Loucy (cell line): ENCODE results near the gene TMEM129.

ENCODE experiments used
- H2AFZ ChIP-seq: fragments of 200-600 bp; sonication (generic); 2 replicates; pipeline ENCODE4 v1.6.0; 2016; ENCODE audit warnings: antibody characterized with exemption, mild to moderate bottlenecking, low read length, moderate library complexity
- H3F3A ChIP-seq: fragments of 200-600 bp; 2 replicates; pipeline ENCODE4 v1.6.0; 2016; ENCODE audit warnings: antibody characterized with exemption, low read depth, mild to moderate bottlenecking
- H3K27me3 ChIP-seq: fragments of 200-600 bp; sonication (generic); 2 replicates; pipeline ENCODE4 v1.6.1; 2014; ENCODE audit warnings: low read length, mild to moderate bottlenecking; ENCODE audit not compliant: insufficient read depth, poor library complexity, severe bottlenecking
- H3K36me3 ChIP-seq: fragments of 200-600 bp; sonication (generic); 2 replicates; pipeline ENCODE4 v1.6.1; 2016; ENCODE audit warnings: low read length; ENCODE audit not compliant: insufficient read depth
- H3K4me1 ChIP-seq: fragments of 200-600 bp; sonication (generic); 2 replicates; pipeline ENCODE4 v1.5.1; 2014; ENCODE audit warnings: low read length, mild to moderate bottlenecking; ENCODE audit not compliant: insufficient read depth, poor library complexity, severe bottlenecking
- H3K4me2 ChIP-seq: fragments of 200-600 bp; sonication (generic); 2 replicates; pipeline ENCODE4 v1.6.0; 2014; ENCODE audit warnings: antibody characterized with exemption, low read length, low read depth, mild to moderate bottlenecking; ENCODE audit not compliant: poor library complexity, severe bottlenecking
- H3K4me3 ChIP-seq: fragments of 200-600 bp; sonication (generic); 2 replicates; pipeline ENCODE4 v1.5.1; 2014; ENCODE audit warnings: low read length, mild to moderate bottlenecking, mixed read lengths; ENCODE audit not compliant: poor library complexity, severe bottlenecking
- H3K79me2 ChIP-seq: fragments of 200-600 bp; sonication (generic); 2 replicates; pipeline ENCODE4 v1.6.1; 2014; ENCODE audit warnings: low read length; ENCODE audit not compliant: insufficient read depth
- H3K9ac ChIP-seq: fragments of 200-600 bp; sonication (generic); 2 replicates; pipeline ENCODE4 v1.6.0; 2014; ENCODE audit warnings: mild to moderate bottlenecking, low read depth, low read length, moderate library complexity; ENCODE audit not compliant: poor library complexity, severe bottlenecking
- H3K9me2 ChIP-seq: fragments of 200-600 bp; sonication (generic); replicated peaks from 2 replicates; pipeline ENCODE4 v1.6.1; 2016; ENCODE audit warnings: low read depth, low read length, mixed read lengths
- H3K9me3 ChIP-seq: fragments of 200-600 bp; sonication (generic); 2 replicates; pipeline ENCODE4 v1.6.1; 2014; ENCODE audit warnings: mild to moderate bottlenecking, antibody characterized with exemption, low read length, low read depth; ENCODE audit not compliant: insufficient read depth
- H4K20me1 ChIP-seq: fragments of 200-600 bp; sonication (generic); 2 replicates; pipeline ENCODE4 v1.6.0; 2014; ENCODE audit warnings: antibody characterized with exemption, low read length, mild to moderate bottlenecking; ENCODE audit not compliant: insufficient read depth, poor library complexity, severe bottlenecking
- EZH2phosphoT487 ChIP-seq: fragments of 200-600 bp; IDR thresholded peaks from 2 replicates; pipeline ENCODE4 v1.6.1; 2018; ENCODE audit warnings: antibody characterized with exemption, mild to moderate bottlenecking, moderate library complexity, borderline replicate concordance
- TF ChIP-seq, protein P1 (sequence below): fragments of 200-600 bp; sonication (generic); conservative IDR thresholded peaks from 2 replicates; pipeline ENCODE4 v1.5.1; 2014; ENCODE audit warnings: mild to moderate bottlenecking, antibody characterized with exemption, low read length

TMEM129 gene

DNA sequence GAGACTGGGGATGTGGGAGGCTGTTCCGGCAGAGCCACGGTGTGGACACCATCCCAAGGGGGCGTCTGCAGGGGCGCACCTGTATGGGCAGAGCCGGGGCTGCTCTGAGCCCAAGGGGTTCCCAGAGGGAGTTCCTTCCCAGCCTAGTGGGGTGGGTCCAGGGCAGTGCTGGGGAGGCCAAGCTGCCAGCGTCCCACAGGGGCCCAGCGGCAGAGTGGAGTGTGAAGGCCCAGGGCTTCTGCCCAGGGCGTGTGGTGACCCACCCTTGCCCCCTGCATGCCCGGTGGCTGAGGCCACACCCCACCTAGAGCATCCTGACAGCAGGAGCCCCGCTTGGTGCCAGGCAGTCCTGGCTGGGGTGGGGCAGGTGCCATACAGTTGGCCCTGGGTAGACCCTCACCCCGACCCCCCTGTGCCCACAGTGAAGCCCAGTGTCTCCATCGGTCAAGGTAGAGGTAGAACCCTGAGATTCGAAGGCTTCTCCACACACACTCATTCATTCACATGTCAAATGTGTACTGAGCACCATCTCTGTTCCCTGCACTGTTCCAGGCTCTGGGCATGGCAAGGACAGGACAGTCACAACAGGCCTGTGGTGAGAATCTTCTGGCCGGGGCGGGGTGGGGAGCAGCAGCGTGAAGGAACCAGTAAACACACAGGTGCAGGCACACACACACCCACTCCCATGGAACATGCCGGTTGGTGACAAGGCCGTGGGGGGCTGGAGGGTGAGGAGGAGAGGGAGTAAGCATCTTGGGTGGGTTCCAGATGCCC, 29.4 kb upstream of the TMEM129 start:
- no peak overlapping the region for H3K9ac ChIP-seq
- no peak for TF ChIP-seq EZH2phosphoT487
- TF ChIP-seq, protein P1, sequence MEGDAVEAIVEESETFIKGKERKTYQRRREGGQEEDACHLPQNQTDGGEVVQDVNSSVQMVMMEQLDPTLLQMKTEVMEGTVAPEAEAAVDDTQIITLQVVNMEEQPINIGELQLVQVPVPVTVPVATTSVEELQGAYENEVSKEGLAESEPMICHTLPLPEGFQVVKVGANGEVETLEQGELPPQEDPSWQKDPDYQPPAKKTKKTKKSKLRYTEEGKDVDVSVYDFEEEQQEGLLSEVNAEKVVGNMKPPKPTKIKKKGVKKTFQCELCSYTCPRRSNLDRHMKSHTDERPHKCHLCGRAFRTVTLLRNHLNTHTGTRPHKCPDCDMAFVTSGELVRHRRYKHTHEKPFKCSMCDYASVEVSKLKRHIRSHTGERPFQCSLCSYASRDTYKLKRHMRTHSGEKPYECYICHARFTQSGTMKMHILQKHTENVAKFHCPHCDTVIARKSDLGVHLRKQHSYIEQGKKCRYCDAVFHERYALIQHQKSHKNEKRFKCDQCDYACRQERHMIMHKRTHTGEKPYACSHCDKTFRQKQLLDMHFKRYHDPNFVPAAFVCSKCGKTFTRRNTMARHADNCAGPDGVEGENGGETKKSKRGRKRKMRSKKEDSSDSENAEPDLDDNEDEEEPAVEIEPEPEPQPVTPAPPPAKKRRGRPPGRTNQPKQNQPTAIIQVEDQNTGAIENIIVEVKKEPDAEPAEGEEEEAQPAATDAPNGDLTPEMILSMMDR = no peak
- no peaks in the 10 kb centered on the region for H3K36me3 ChIP-seq
- H3K27me3 ChIP-seq = no peaks in the 10 kb centered on the region
- no peak overlapping the region for H3K4me3 ChIP-seq
- no peak overlapping the region for H3K4me2 ChIP-seq
- H3K79me2 ChIP-seq = no peaks in the 10 kb centered on the region
- peaks cover 4% of the 10 kb centered on the region for H3K4me1 ChIP-seq
- no peaks in the 10 kb centered on the region for H3K9me2 ChIP-seq
- no peaks in the 10 kb centered on the region for H3F3A ChIP-seq
- no peak overlapping the region for H2AFZ ChIP-seq
- H3K9me3 ChIP-seq = no peaks in the 10 kb centered on the region
- H4K20me1 ChIP-seq = no peaks in the 10 kb centered on the region

GRCh38 chr4:1749826-1750225, 28.7 kb upstream of the TMEM129 start:
- no peak overlapping the region for H3K4me2 ChIP-seq
- peaks cover 4% of the 10 kb centered on the region for H3K4me1 ChIP-seq
- no peak overlapping the region for H2AFZ ChIP-seq
- H3F3A ChIP-seq = no peaks in the 10 kb centered on the region
- H3K9me3 ChIP-seq = no peaks in the 10 kb centered on the region
- H3K4me3 ChIP-seq = no peak overlapping the region
- H3K9ac ChIP-seq = no peak overlapping the region
- H3K27me3 ChIP-seq = no peaks in the 10 kb centered on the region
- H4K20me1 ChIP-seq = no peaks in the 10 kb centered on the region
- H3K79me2 ChIP-seq = no peaks in the 10 kb centered on the region
- no peaks in the 10 kb centered on the region for H3K9me2 ChIP-seq
- TF ChIP-seq, protein P1 = no peak
- TF ChIP-seq EZH2phosphoT487 = no peak
- H3K36me3 ChIP-seq = peaks cover 3% of the 10 kb centered on the region; the same call in 1 of the 2 replicates

- Histone ChIP-seq H3K79me2 (no peaks in the 10 kb centered on the region), H3K9me3 (no peaks in the 10 kb centered on the region), H3K4me3 (no peak overlapping the region), H2AFZ (no peak overlapping the region), H3K27me3 (no peaks in the 10 kb centered on the region), H3K4me2 (no peak overlapping the region), H3K9me2 (no peaks in the 10 kb centered on the region), H4K20me1 (no peaks in the 10 kb centered on the region), H3K36me3 (peaks cover 8% of the 10 kb centered on the region; the same call in 1 of the 2 replicates), H3K9ac (no peak overlapping the region), H3F3A (no peaks in the 10 kb centered on the region), H3K4me1 (peaks cover 4% of the 10 kb centered on the region)
- TF ChIP-seq EZH2phosphoT487 = no peak
- TF ChIP-seq, protein P1 = no peak
These were observed 28.2 kb upstream of the TMEM129 start for GRCh38 chr4:1749370-1749769.
